ENCODE results near the gene ARF4.
A peak's percentile ranks its signal among the peaks of the same experiment; 100 is the strongest.

ARF4 gene

GRCh38 chr3:57582474-57583168 is 14.5 kb downstream of the ARF4 start:
- no peak for DNase-seq (ENCODE audit: low spot score)

GRCh38 chr3:57577801-57578200 is 19.3 kb downstream of the ARF4 start:
- DNase-seq (ENCODE audit: low spot score) = no peak

GRCh38 chr3:57575966-57576626 is 21.0 kb downstream of the ARF4 start:
- DNase-seq (ENCODE audit: low spot score) = no peak

- no peak for DNase-seq (ENCODE audit: low spot score)
Measured at GRCh38 chr3:57572096-57572495, 25.0 kb downstream of the ARF4 start.

- no peak for DNase-seq (ENCODE audit: low spot score)
Measured at GRCh38 chr3:57570878-57571277, 26.3 kb downstream of the ARF4 start.

GRCh38 chr3:57569859-57570450 is 27.2 kb downstream of the ARF4 start:
- no peak for DNase-seq (ENCODE audit: low spot score)

- DNase-seq (ENCODE audit: low spot score) = no peak
Measured at GRCh38 chr3:57559526-57559925, 37.6 kb downstream of the ARF4 start.

GRCh38 chr3:57557085-57557537 is 40.0 kb downstream of the ARF4 start:
- no peak for DNase-seq (ENCODE audit: low spot score)

GRCh38 chr3:57556459-57557084 is 40.6 kb downstream of the ARF4 start:
- peak; percentile 9 for DNase-seq (ENCODE audit: low spot score)

- peak; percentile 91 for DNase-seq (ENCODE audit: low spot score)
Measured at GRCh38 chr3:57555738-57556458, 41.2 kb downstream of the ARF4 start, which contains the start of gene PDE12. Gene PDE12 (plus strand): TSS chr3:57556274. CDS start chr3:57556380, 106 bp downstream.

GRCh38 chr3:57555306-57555705 is 41.8 kb downstream of the ARF4 start:
- DNase-seq (ENCODE audit: low spot score) = no peak

GRCh38 chr3:57546616-57547015 is 50.5 kb downstream of the ARF4 start:
- DNase-seq (ENCODE audit: low spot score) = no peak

- no peak for DNase-seq (ENCODE audit: low spot score)
Measured at GRCh38 chr3:57545636-57546268, 51.4 kb downstream of the ARF4 start.

GRCh38 chr3:57544181-57545125 is 52.7 kb downstream of the ARF4 start, which contains the start of gene DNAH12:
Gene DNAH12 (minus strand): TSS chr3:57544344. CDS start chr3:57542870, 1,474 bp downstream.
- peak; percentile 37 for DNase-seq (ENCODE audit: low spot score)

- no peak for DNase-seq (ENCODE audit: low spot score)
Measured at GRCh38 chr3:57538465-57538864, 58.7 kb downstream of the ARF4 start.

GRCh38 chr3:57530071-57530608 is 67.0 kb downstream of the ARF4 start:
- DNase-seq (ENCODE audit: low spot score) = peak; percentile 14
